HG03159 (cell line): ENCODE data around the gene ACOX3.
"Not testable (repeated sequence)": the region's sequence is repeated elsewhere in the genome, so short reads cannot be mapped to it uniquely, and the experiment has no call there.

Source experiments
- ATAC-seq: cut with Tn5 transposase; IDR thresholded peaks from one replicate; pipeline ENCODE4 v1.9.1; 2021; ENCODE audit warnings: mild to moderate bottlenecking, moderate library complexity; ENCODE audit not compliant: unreplicated experiment

The ACOX3 gene

DNA sequence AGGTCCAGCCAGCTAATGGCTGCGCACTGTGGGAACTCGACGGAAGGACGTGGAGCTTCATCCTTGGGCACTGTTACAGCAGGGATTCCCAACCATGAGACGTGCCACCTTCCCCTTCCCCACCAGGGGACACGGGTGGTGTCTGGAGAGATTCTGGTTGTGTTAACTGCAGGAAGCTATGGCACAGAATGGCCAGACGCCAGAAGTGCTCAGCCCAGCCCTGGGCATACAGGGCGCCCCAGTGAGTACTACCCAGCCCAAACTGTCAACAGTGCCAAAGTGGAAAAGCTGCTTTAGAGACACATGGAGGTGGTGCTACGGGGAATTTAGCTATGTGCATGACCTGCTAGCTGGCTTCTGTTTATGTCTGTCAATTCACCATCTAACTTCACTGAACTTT lies 32.8 kb downstream of the ACOX3 start:
- ATAC-seq = no peak

DNA sequence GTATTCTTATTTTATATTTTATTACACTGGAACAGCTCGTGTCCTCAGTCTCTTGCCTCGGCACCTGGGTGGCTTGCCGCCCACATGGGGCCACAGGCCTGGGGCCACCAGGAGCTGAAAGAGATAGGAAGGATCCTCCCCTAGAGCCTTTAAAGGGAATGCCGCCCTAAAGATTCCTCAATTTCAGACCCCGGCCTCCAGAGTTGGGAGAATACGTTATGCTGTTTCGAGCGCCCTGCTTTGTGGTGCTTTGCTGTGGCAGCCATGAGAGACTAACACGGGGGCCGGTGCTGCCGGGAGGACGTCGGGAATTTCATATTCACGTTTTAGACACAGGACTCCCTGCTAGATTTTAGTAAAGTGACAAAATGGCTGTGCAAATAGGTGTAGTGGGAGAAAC lies 33.2 kb downstream of the ACOX3 start:
- ATAC-seq = no peak

DNA sequence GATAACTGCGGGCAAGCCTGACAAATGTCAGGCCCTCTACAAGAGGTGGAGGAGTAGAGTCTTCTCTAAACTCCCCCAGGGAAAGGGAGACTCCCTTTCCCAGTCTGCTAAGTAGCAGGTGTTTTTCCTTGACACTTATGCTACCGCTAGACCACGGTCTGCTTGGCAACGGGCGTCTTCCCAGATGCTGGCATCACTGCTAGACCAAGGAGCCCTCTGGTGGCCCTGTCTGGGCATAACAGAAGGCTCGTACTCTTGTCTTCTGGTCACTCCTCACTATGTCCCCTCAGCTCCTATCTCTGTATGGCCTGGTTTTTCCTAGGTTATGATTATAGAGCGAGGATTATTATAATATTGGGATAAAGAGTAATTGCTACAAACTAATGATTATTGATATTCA lies 33.6 kb downstream of the ACOX3 start:
- not testable (repeated sequence) for ATAC-seq

DNA sequence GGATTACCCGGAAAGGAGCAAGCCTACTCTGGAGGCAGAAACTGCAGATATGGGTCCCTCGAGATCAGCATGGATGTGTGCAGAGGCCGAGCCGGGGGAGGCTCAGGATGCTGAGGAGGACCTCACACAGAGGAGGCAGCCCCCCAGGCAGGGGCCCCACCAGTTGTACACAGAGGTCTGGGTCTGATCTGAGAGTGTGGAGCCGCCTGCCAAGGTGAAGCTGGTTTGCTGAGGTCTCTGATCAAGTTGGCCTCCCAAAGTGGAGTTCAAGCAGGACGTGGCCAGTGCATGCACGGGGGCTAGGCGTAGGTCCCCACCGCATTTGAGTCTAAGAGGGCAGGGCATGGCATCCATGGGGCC lies 35.0 kb downstream of the ACOX3 start:
- ATAC-seq = no peak

DNA sequence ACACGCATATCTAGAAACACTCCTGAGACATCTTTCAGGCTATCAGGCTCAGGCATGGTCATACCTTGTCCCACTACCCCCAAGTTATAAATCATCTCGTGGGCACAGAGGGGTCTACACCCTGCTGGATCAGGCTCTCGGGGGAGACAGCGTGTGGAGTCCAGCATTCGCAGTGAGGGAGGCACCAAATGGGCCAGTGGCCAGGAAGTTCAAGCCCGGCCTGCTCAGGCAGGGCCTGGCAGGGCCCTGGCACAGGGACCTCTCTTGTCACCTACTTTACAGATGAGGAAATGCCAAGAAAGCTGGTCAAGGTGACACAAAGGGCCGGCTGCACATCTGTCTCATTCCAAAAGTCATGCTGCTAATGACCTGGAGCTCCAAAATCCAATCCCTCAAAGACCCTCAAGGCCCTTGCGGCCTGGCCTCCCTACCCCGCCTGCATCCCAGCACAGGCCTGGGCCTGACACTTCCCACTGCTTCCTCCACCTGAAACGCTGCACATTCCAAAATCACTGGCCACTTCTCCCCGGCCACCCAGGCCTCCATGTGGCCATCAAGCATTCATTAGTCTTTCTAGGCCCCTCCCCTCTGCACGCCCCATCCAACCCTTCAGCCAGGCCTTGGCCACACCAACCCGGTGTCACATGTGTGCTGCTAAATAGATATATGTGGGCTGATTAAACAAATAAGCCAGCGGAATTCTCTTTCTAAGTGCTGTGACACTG lies 35.6 kb downstream of the ACOX3 start:
- ATAC-seq = no peak

DNA sequence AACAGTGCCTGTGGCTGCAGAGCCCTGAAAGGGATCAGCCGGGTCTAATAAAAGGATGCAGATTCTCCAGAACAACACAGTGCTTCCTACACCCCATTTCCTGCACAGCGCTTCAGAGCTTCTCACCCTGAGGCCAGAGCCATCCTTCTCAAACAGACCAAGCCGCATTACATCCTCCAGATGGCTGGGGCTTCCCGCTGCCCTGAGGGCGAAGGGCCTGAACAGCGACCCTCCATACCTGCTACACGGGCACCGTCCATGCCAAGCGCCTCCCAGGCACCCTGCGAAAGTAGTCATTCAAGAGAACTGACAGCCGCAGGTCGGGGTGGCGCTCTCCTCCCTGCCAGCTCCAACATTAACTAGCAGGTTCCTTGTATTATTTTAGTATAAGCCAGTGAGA lies 36.5 kb downstream of the ACOX3 start:
- ATAC-seq = no peak

DNA sequence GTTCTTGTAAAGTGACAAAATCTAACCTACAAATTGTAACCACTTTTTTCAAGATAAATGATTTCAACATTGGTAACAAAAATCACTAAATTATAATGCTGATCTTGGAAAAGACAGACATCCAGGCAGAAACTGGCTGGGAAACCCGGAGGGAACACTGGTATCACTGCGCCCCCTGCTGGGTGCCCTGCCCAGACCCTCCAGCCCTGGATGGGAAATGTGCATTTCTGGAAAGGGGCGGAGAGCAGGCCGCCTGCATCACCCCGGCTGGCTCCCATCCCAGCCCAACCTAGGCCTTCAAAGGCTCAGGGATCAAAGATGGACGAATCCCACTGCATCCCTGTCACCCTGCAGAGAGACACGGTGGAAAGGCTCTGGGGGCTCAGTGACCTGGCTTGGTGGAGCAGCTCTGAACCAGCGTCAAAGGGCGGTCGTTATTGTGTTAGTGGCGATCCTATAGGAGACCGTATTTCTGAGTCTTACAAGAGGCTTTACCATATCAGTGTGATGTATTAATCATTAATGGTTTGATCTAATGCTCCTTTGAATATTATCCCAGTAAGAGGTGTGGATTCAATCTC lies 37.3 kb downstream of the ACOX3 start:
- ATAC-seq = no peak

DNA sequence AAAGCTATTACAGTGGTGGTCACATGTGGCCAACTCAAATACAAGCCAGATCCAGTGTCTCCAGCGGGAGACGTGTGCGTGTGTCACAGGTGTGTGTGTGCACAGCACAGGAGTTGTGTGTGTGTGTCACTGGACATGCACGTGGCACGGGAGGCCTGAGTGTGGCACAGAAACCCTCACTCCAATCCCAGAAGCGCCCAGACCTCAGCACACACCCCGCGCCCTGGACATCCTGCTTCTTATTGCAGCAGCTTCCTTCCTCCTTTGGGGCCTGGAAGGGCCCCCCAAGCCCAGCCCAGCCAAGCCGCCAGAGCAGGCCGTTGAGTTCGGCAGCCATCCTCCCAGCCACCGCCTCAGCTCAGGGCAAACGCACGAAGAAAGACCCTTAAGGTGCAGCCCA lies 37.9 kb downstream of the ACOX3 start:
- ATAC-seq = no peak

DNA sequence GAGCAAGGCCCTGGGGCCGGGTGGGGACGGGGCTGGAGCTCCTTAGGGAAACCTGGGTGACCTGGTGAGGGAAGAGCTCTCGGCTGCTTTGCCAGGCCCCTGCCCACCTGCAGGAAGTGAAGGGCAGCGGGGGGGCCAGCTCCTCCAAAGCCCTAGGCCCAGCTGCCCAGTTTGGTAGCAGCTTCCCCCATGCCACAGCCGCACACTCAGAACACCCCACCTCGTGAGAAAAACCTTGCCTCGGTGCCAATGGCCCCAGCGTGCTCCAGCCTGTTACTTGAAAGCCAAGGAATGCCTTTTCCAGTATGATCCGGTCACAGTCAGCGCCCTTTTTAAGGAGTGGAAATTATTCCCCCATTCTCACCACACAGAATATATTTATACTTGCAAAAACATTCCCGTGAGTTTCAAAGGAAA lies 38.3 kb downstream of the ACOX3 start:
- ATAC-seq = no peak

DNA sequence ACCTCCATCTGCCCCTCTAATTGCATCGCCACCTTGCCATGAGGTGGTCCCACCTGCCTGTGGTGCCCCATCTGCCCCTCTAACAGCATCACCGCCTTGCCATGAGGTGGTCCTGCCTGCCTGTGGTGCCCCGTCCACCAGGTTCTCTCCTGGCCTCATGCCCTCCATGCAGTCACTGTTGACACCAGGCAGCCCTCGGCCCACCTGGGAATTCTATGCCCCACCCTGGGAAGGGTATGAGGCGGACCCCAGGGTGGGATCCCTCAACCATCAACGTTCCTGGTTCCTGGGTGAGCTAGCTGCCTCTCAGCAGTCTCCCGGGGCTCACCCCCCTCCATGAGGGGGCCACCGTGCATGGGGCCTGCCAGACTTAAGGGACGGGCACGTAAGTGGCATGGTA lies 38.9 kb downstream of the ACOX3 start:
- no peak for ATAC-seq

DNA sequence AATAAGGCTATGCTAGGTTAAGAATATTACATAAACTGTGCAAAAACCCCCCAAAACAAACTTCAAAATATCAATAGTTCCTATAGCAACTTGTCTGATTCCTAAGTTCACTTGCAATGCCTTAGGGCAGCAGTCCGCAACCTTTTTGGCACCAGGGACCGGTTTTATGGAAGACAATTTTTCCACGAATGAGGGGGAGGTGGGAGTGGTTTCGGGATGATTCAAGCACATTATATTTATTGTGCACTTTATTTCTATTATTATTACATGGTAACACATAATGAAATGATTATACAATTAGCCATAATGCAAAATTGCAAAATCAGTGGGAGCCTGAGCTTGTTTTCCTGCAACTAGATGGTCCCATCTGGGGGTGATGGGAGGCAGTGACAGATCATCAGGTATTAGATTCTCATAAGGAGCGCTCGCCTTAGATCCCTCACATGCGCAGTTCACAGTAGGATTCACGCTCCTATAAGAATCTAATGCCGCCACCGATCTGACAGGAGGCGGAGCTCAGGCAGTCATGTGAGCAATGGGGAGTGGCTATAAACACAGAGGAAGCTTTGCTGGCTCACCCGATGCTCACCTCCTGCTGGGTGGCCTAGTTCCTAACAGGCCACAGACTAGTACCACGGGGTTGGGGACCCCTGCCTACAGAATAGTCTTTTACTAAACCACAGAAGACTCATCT lies 39.7 kb downstream of the ACOX3 start:
- no peak for ATAC-seq

DNA sequence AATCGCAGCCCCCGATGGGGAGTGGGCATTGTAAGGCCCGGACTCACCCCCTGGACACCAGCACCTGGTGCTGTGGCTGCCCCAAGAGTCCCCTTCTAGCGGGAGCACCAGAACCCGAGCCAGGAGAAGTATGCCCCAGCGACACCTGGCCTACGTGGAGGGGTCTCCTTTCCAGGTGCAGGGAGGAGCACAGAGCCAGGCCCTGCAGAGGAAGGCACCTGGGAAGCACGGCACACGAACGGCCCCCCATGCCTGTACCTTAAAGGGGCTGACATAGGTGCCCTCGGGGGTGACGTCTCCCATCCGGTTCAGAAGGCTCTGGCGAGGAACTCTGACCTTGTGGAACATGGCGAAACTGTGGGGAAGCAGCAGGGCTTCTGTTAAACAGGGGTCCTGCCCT lies 41.2 kb downstream of the ACOX3 start:
- ATAC-seq = no peak

DNA sequence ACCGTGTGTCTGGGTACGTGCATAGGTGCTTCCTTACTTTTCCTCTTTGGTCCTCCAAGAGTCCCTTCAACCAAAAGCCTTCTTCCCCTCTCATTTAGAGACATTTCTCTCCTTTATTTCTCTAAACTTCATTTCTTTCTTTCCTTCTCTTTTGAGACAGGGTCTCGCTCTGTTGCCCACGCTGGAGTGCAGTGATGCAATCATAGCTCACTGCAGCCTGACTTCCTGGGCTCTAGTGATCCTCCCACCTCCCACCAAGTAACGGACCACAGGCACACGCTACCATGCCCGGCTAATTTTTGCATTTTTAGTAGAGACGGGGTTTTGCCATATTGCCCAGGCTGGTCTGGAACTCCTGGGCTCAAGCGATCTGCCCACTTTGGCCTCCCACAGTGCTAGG lies 42.2 kb downstream of the ACOX3 start:
- no peak for ATAC-seq

DNA sequence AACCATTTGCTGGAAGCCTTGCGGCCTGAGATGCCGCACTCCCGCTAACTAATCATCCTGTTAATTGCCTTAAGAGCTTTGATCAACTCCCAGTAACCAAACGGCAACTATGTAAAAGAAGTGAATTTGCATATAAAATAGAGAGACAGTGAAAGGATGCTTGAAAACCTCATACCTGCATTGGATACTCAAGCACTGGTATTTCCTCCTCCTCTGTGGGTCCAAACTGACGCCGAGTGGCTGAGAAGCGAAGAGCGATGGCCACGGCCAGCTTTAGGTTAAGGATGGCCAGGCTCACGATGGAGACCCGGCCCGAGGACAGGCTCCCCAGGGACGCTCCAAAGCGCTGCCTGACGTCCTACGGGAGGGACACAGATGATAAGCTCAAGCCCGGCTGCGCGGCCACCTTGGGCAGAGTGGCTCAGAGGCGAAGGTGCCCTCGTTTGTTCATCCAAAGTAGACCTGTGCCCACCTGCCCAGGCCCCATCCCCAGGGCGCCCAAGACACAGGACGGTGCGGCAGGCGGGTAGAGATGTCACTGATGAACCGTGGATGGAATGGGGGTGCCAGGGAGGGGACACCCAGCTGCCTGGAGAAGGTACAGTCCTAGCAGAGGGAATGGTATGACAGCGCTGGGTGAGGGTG lies 43.6 kb downstream of the ACOX3 start:
- no peak for ATAC-seq

DNA sequence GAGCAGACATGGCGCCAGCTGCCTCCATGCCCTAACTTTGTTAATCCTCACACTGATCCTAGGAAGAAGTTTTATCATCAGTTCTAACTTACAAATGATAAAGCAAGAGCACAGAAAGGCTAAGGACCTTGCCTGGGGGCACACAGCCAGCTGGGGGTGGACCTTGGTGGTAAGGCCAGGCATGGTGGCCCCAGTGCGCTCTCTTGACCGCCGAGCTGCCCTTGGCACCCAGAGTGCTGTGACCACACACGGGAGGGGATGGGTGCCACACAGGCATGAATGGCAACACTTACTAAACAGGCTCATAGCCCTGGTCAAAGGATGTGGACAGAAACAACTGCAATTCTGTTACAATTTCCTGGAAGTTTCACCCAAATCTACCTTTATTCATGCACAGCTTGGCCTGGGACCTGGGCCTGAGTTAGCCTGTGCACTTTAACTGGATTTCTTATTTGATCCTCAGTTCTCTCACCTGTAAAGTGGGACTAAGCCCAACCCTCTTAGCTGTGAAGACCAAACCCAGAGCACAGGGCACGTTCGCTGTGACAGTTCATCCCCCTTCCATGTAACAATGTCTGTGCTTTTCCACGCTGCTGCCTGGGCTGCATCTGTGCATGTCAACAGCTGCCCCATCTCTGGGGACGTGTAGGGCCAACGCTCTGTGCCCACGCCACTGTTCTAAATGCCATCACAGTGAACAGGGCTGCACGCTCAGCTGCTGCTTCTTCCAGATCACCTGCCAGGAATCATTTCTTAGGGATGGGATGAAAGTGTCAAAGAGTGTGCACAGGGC lies 44.8 kb downstream of the ACOX3 start:
- no peak for ATAC-seq

DNA sequence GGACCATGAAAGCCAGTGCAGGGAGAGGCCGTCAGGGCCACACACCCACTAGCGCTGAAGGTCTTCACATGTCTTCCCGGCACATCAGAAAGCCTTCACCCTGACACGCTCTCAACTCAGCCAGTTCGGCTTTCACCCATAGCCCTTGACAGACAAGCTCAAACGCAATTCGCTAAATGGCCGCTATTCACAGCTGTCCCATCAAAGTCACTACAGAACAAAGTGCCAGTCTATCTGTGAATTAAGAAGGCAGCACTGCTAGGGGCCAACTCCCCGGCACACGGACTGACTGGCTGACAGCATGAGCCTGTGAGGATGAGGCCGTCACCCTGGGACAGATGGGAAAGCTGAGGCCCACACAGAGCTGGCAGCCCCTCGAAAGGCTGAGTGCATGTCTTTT lies 45.7 kb downstream of the ACOX3 start:
- no peak for ATAC-seq

DNA sequence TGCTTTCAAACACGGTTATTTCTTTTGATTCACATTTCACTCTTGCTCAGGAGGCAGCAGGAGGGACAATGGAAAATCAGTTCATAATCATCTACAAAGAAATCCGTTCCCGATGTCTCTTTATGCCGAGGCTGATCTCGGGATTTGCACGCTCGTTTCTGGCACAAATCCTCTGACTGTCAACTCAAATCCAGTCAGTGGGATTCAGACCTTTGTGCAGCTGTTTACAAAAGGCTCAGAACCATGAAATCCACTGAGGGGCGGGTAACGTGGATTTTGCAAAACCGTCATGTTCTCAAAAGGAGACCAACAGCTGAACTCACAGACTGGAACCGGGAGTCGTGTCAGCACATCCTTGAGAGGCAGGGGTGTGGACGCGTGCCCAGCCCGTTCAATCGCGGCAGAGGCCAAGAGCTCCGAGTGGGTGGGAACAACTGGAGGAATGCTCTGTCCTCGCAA lies 46.4 kb downstream of the ACOX3 start:
- no peak for ATAC-seq

DNA sequence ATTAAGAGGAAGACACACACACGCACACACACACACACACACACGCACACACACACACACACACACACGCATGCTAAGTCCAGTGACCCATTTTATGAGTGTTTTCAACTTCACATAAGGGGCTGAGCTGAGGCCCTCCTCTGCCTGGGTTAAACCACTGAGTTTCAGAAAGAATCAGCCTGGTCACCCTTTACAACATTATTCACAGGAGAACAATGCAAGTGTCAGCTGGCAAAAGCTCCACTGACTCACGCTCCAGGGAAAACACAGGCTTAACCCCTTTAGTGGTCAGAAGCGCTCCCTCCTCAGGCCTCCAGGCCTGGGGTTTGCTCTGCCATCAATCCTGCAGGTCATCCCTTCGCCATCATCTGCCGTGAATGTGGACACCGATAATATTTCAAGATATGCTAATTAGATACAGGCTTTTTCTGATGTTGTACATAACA lies 46.9 kb downstream of the ACOX3 start:
- no peak for ATAC-seq

DNA sequence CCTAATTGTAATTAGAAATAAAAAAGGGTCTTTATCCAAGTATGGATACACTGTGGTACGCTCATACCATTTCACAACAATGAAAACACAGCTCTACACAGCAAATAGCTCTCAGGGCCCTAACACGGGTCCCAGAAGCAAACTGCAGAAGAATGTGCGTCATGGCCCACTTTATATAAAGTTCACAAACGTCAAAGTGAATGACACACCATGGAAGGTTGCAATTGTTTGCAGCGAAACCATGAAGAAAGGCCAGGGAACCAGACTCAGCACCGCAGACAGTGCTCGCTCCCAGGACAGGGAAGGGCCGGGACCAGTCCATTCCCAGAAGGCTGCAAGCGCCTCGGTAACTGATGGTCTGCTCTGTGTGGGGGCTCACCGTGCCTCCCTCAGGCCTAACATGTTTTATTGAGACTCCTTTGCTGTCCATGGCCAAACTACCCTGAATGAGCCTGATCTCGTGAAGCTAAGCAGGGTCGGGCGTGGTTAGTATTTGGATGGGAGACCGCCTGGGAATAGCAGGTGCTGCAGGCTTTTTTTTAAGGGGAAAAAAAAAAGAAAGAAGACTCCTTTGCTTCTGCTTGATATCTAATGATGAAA lies 47.8 kb downstream of the ACOX3 start:
- ATAC-seq = no peak

DNA sequence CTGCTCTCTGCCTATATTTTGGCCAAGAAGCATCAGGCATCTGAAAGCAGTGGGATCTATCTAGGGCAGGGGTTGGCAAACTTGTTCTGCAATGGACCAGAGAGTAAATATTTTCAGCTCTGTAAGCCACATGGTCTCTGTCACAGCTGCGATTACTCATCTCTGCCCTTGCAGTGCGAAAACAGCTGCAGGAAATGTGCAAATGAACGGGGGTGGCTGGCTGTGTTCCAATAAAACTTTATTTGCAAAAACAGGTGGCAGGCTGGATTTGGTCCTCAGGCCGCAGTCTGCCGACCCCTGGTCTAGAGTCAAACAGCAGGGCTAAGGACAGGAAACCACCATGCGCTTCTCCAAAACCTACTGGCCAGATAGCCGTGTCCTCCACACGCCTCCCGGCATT lies 48.6 kb downstream of the ACOX3 start:
- ATAC-seq = peak; percentile 72

DNA sequence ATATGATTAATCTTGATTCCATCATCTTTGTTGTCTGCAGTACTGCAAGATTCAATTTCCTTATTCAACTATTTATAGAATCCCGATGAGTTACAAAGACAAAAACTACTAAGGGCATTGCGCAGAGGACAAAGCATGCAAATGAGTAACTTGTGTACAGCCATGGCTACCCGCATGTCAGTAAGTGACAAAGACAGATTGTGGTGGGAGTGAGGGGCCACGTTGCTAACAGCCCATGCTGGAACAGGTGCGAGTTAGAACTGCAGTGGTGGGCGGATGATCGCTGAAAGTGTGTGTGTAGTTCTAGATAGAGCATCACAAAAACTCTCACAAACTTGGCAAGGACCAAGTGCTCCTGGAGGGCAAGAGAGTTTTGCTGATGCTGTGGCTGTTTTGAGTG lies 49.5 kb downstream of the ACOX3 start:
- ATAC-seq = no peak
